IMR-90 (cell line): ENCODE data around the gene SCFD2. TPM values are rescaled to one million over a fixed set of nuclear protein-coding genes. Genes with fewer than 3 reads are reported as not detected.
A peak's percentile ranks its signal among the peaks of the same experiment; 100 is the strongest.

Experiments
- ATAC-seq: fragments of 200-7000 bp; cut with Tn5 transposase; 2 replicates; pipeline ENCODE4 v1.9.1; 2020; ENCODE audit warnings: low read depth, mild to moderate bottlenecking, moderate library complexity
- BruUV-seq: library from RNA; stranded (reverse); fragments of 400-500 nt; replicated peaks from 2 replicates; lab custom pipeline; 2021; lab: Mats Ljungman, UMichigan
- CTCF ChIA-PET: fragments of 300-600 bp; formaldehyde crosslinking; extraction: SDS; loops from one replicate; lab custom pipeline; 2021; ENCODE audit warnings: antibody characterized with exemption; lab: Yijun Ruan, JAX
- POLR2A ChIA-PET: fragments of 300-600 bp; sonication (Branson Sonifier 250); formaldehyde crosslinking; loops from one replicate; lab custom pipeline; 2022; ENCODE audit warnings: antibody characterized with exemption; ENCODE audit not compliant: unreplicated experiment; lab: Charles Lee
- DNase-seq: peaks from one replicate; pipeline ENCODE4 v3.0.0; 2013
- H2AFZ ChIP-seq: replicated peaks from 2 replicates; pipeline ENCODE3; 2013; ENCODE audit warnings: low read length, mild to moderate bottlenecking; ENCODE audit not compliant: poor library complexity
- H2AK5ac ChIP-seq: 2 replicates; pipeline ENCODE4 v1.6.1; 2013; ENCODE audit warnings: low read depth, low read length, inconsistent platforms
- H2AK9ac ChIP-seq: replicated peaks from 2 replicates; pipeline ENCODE3; 2013; ENCODE audit warnings: mild to moderate bottlenecking, low read depth, low read length, moderate library complexity; ENCODE audit not compliant: poor library complexity
- H2BK120ac ChIP-seq: 2 replicates; pipeline ENCODE4 v1.6.1; 2013; ENCODE audit warnings: low read depth, low read length, inconsistent platforms
- H2BK15ac ChIP-seq: 3 replicates; pipeline ENCODE4 v1.6.1; 2013; ENCODE audit warnings: low read depth, low read length, inconsistent platforms
- H2BK20ac ChIP-seq: 2 replicates; pipeline ENCODE4 v1.6.1; 2013; ENCODE audit warnings: low read depth, mild to moderate bottlenecking, inconsistent platforms, low read length, moderate library complexity
- H2BK5ac ChIP-seq: 2 replicates; pipeline ENCODE4 v1.6.1; 2013; ENCODE audit warnings: mild to moderate bottlenecking, low read depth, low read length, inconsistent platforms; ENCODE audit not compliant: poor library complexity, severe bottlenecking
- H3K14ac ChIP-seq: replicated peaks from 2 replicates; pipeline ENCODE4 v1.6.1; 2013; ENCODE audit warnings: low read depth, low read length, inconsistent platforms
- H3K18ac ChIP-seq: 2 replicates; pipeline ENCODE4 v1.6.1; 2013; ENCODE audit warnings: low read depth, low read length, control low read depth
- H3K23ac ChIP-seq: 2 replicates; pipeline ENCODE4 v1.6.1; 2013; ENCODE audit warnings: low read depth, low read length, inconsistent platforms
- H3K27ac ChIP-seq: 2 replicates; pipeline ENCODE4 v1.5.1; 2013; ENCODE audit warnings: mild to moderate bottlenecking, control low read depth, low read length; ENCODE audit not compliant: insufficient read depth
- H3K27me3 ChIP-seq: 2 replicates; pipeline ENCODE4 v1.6.1; 2013; ENCODE audit warnings: low read length; ENCODE audit not compliant: control insufficient read depth, insufficient read depth
- H3K36me3 ChIP-seq: 2 replicates; pipeline ENCODE4 v1.6.1; 2013; ENCODE audit warnings: low read length, mixed read lengths; ENCODE audit not compliant: control insufficient read depth, insufficient read depth
- H3K4ac ChIP-seq: 2 replicates; pipeline ENCODE4 v1.6.1; 2013; ENCODE audit warnings: low read depth, low read length, inconsistent platforms
- H3K4me1 ChIP-seq: 2 replicates; pipeline ENCODE4 v1.6.1; 2013; ENCODE audit warnings: low read length, mixed read lengths; ENCODE audit not compliant: control insufficient read depth, insufficient read depth
- H3K4me2 ChIP-seq: 2 replicates; pipeline ENCODE4 v1.6.1; 2013; ENCODE audit warnings: low read depth, mild to moderate bottlenecking, control low read depth, low read length, moderate library complexity
- H3K4me3 ChIP-seq: 2 replicates; pipeline ENCODE4 v1.5.1; 2013; ENCODE audit warnings: low read depth, mild to moderate bottlenecking, control low read depth, low read length, moderate library complexity; ENCODE audit not compliant: insufficient read depth
- H3K56ac ChIP-seq: 2 replicates; pipeline ENCODE4 v1.6.1; 2013; ENCODE audit warnings: low read length, inconsistent platforms; ENCODE audit not compliant: insufficient read depth; ENCODE audit errors: extremely low read depth
- H3K79me1 ChIP-seq, 2 experiments: 2 replicates each; pipeline ENCODE4 v1.6.1; 2013; ENCODE audit warnings: low read length in 2 of 2, inconsistent platforms in 1 of 2, low read depth in 1 of 2
- H3K9ac ChIP-seq: 2 replicates; pipeline ENCODE4 v1.6.1; 2013; ENCODE audit warnings: low read depth, low read length, control low read depth
- H3K9me1 ChIP-seq: 2 replicates; pipeline ENCODE4 v1.6.1; 2013; ENCODE audit warnings: low read length, inconsistent platforms; ENCODE audit not compliant: insufficient read depth
- H3K9me3 ChIP-seq: 2 replicates; pipeline ENCODE4 v1.6.1; 2013; ENCODE audit warnings: low read length; ENCODE audit not compliant: control insufficient read depth, insufficient read depth
- H4K20me1 ChIP-seq: 2 replicates; pipeline ENCODE4 v1.6.1; 2013; ENCODE audit warnings: low read length, inconsistent platforms; ENCODE audit not compliant: insufficient read depth
- H4K5ac ChIP-seq: 2 replicates; pipeline ENCODE4 v1.6.1; 2013; ENCODE audit warnings: mild to moderate bottlenecking, low read depth, low read length, control low read depth
- H4K8ac ChIP-seq, 2 experiments: 2 replicates each; pipeline ENCODE4 v1.6.1; 2013; ENCODE audit warnings: low read depth in 2 of 2, low read length in 2 of 2, control low read depth in 1 of 2, inconsistent platforms in 1 of 2
- H4K91ac ChIP-seq: 2 replicates; pipeline ENCODE4 v1.6.1; 2013; ENCODE audit warnings: low read depth, low read length, inconsistent platforms; ENCODE audit not compliant: insufficient read depth
- BHLHE40 ChIP-seq: fragments of 150-350 bp; IDR thresholded peaks from 2 replicates; pipeline ENCODE4 v1.6.1; 2016; ENCODE audit warnings: mild to moderate bottlenecking, low read depth, low read length
- CEBPB ChIP-seq: IDR thresholded peaks from 2 replicates; pipeline ENCODE4 v1.6.1; 2012; ENCODE audit warnings: low read depth, low read length, improper control_type of control experiment
- CHD1 ChIP-seq: IDR thresholded peaks from 2 replicates; pipeline ENCODE4 v1.6.1; 2012; ENCODE audit warnings: low read depth, low read length, improper control_type of control experiment
- CTCF ChIP-seq: conservative IDR thresholded peaks from 2 replicates; pipeline ENCODE4 v1.5.1; 2012; ENCODE audit warnings: mild to moderate bottlenecking, low read depth, low read length, improper control_type of control experiment
- ELK1 ChIP-seq: fragments of 150-350 bp; IDR thresholded peaks from 2 replicates; pipeline ENCODE4 v1.6.1; 2016; ENCODE audit warnings: low read depth, mild to moderate bottlenecking, low read length, moderate library complexity, borderline replicate concordance
- FOS ChIP-seq: fragments of 150-350 bp; IDR thresholded peaks from 2 replicates; pipeline ENCODE4 v1.6.1; 2016; ENCODE audit warnings: low read depth, low read length
- MAFK ChIP-seq: IDR thresholded peaks from 2 replicates; pipeline ENCODE4 v1.6.1; 2012; ENCODE audit warnings: low read depth, low read length, improper control_type of control experiment
- MAZ ChIP-seq: IDR thresholded peaks from 2 replicates; pipeline ENCODE4 v1.6.1; 2012; ENCODE audit warnings: low read depth, mild to moderate bottlenecking, low read length, improper control_type of control experiment, moderate library complexity, borderline replicate concordance
- MXI1 ChIP-seq: IDR thresholded peaks from 2 replicates; pipeline ENCODE4 v1.6.1; 2012; ENCODE audit warnings: low read depth, mild to moderate bottlenecking, low read length, moderate library complexity, borderline replicate concordance
- NFE2L2 ChIP-seq: fragments of 150-350 bp; IDR thresholded peaks from 2 replicates; pipeline ENCODE4 v1.6.1; 2016; ENCODE audit warnings: low read depth, mild to moderate bottlenecking, low read length
- POLR2A ChIP-seq: IDR thresholded peaks from 2 replicates; pipeline ENCODE4 v1.6.1; 2012; ENCODE audit warnings: mild to moderate bottlenecking, low read depth, low read length
- RAD21 ChIP-seq: IDR thresholded peaks from 2 replicates; pipeline ENCODE4 v1.6.1; 2012; ENCODE audit warnings: low read length, improper control_type of control experiment
- RCOR1 ChIP-seq: IDR thresholded peaks from 2 replicates; pipeline ENCODE4 v1.6.1; 2012; ENCODE audit warnings: mild to moderate bottlenecking, low read length, improper control_type of control experiment; ENCODE audit not compliant: insufficient replicate concordance
- RFX5 ChIP-seq: IDR thresholded peaks from 2 replicates; pipeline ENCODE4 v1.8.0; 2012; ENCODE audit warnings: low read depth, mild to moderate bottlenecking, low read length, moderate library complexity
- SMC3 ChIP-seq: fragments of 150-350 bp; IDR thresholded peaks from 2 replicates; pipeline ENCODE4 v1.6.1; 2016; ENCODE audit warnings: low read depth, mild to moderate bottlenecking, antibody characterized with exemption, low read length, moderate library complexity
- USF2 ChIP-seq: fragments of 150-350 bp; IDR thresholded peaks from 2 replicates; pipeline ENCODE4 v1.6.1; 2017; ENCODE audit warnings: mild to moderate bottlenecking, antibody characterized with exemption, low read length, low read depth
- WGBS, 2 experiments: methylation state at CpG; one replicate each; pipeline versions ENCODE4 v1.1.5 to v1.1.7; 2013; ENCODE audit warnings: missing lambda C conversion rate in 2 of 2; ENCODE audit not compliant: insufficient read length in 1 of 2; ENCODE audit errors: extremely low coverage in 2 of 2; 5-methylcytosine and 5-hydroxymethylcytosine counted together
- dilution Hi-C: fragments of 300-500 bp; cut with HindIII; formaldehyde crosslinking; loops from one replicate; pipeline ENCODE4 v1.14.3; 2018; ENCODE audit warnings: low sequenced_read_pairs; ENCODE audit not compliant: unreplicated experiment
- in situ Hi-C: fragments of 300-500 bp; cut with MboI; formaldehyde crosslinking; loops from 3 replicates; pipeline ENCODE4 v1.14.3; 2019; ENCODE audit warnings: low sequenced_read_pairs, inconsistent platforms, mixed read lengths
- intact Hi-C: fragments of 100-400 bp; cut with micrococcal nuclease; formaldehyde crosslinking; loops from 2 replicates; pipeline ENCODE4 v1.10.0; 2022
- polyA plus RNA-seq, 3 experiments: library from polyadenylated mRNA; depleted of rRNA; stranded (reverse); fragments of >200 nt; gene quantifications; 2 replicates each; pipeline ENCODE4 v1.2.3, GENCODE V29; 2012; ENCODE audit warnings: low replicate concordance in 1 of 3
- total RNA-seq: library from RNA; depleted of rRNA; stranded (reverse); fragments of >200 nt; gene quantifications from 2 replicates; pipeline ENCODE4 v1.2.3, GENCODE V29; 2012

SCFD2 gene
- total and polyA plus RNA-seq, 2 of the 4 experiments (the other 2 are of a cell fraction) = 18.9 to 62.4 TPM

GRCh38 chr4:52873191-52873590, 492.7 kb downstream of the SCFD2 start:
- Histone ChIP-seq H4K5ac (no peak overlapping the region), H2BK15ac (no peak overlapping the region), H4K20me1 (no peaks in the 10 kb centered on the region), H2BK20ac (no peak overlapping the region), H3K23ac (no peak overlapping the region), H3K9ac (no peak overlapping the region), H3K4ac (no peak overlapping the region), H4K91ac (no peak overlapping the region), H3K27ac (no peak overlapping the region), H2BK5ac (no peak overlapping the region), H3K14ac (no peak overlapping the region), H2AFZ (no peak overlapping the region), H4K8ac (no peak overlapping the region), H3K27me3 (no peaks in the 10 kb centered on the region), H3K4me2 (no peak overlapping the region), H2AK9ac (no peak overlapping the region), H3K36me3 (no peaks in the 10 kb centered on the region), H3K4me1 (peaks cover 4% of the 10 kb centered on the region; the same call in 1 of the 2 replicates), H3K4me3 (no peak overlapping the region), H3K56ac (no peak overlapping the region), H3K79me1 (no peaks in the 10 kb centered on the region), H3K9me3 (no peaks in the 10 kb centered on the region), H3K18ac (no peak overlapping the region), H3K9me1 (no peaks in the 10 kb centered on the region; the same call in 1 of the 2 replicates), H2BK120ac (no peak overlapping the region), H2AK5ac (0 out of 2 replicates have a peak overlapping the region, but pooled peaks have one; percentile 5)
- in situ Hi-C loops (no loop called here), intact Hi-C loops (no loop called here), dilution Hi-C loops (no loop called here)
- WGBS, 2 experiments = no CpG with 5 or more reads among the region's 1 CpG
- TF ChIP-seq BHLHE40 (no peak), SMC3 (no peak), RAD21 (no peak), USF2 (no peak), ELK1 (no peak), CHD1 (no peak), MAZ (no peak), RCOR1 (no peak), RFX5 (no peak), MXI1 (no peak), MAFK (no peak), FOS (no peak), CTCF (no peak), NFE2L2 (no peak), CEBPB (no peak), POLR2A (no peak)
- ATAC-seq = no peak
- ChIA-PET POLR2A (no interaction called here), CTCF (no interaction called here)
- no peak for DNase-seq
- no TSS peak for BruUV-seq
